ENCODE measurements around the gene TSR3.

DNA sequence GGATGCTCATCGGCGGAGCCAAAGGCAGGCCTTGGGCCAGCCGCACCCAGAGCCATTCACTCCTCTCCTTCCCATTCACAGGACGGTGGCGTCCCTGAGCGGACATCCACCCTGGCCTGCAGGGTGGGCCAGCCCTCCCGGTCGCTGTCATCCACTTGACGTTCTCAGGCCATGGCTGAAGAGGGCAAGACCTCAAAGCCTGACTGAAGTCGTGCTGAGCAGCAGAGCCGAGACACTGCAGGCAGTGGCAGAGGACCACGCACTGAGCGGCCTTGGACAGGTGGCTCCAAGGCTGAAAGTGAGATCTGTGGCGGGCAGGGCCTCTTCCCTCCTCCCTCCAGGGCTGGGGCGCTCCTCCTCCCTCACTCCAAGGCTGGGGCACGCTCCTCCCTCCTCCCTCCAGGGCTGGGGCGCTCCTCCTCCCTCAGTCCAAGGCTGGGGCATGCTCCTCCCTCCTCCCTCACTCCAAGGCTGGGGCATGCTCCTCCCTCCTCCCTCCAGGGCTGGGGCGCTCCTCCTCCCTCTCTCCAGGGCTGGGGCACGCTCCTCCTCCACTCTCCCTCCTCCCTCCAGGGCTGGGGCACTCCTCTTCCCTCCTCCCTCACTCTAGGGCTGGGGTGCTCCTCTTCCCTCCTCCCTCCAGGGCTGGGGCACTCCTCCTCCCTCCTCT lies 24.2 kb upstream of the TSR3 start:
- TF ChIP-seq, protein P1, sequence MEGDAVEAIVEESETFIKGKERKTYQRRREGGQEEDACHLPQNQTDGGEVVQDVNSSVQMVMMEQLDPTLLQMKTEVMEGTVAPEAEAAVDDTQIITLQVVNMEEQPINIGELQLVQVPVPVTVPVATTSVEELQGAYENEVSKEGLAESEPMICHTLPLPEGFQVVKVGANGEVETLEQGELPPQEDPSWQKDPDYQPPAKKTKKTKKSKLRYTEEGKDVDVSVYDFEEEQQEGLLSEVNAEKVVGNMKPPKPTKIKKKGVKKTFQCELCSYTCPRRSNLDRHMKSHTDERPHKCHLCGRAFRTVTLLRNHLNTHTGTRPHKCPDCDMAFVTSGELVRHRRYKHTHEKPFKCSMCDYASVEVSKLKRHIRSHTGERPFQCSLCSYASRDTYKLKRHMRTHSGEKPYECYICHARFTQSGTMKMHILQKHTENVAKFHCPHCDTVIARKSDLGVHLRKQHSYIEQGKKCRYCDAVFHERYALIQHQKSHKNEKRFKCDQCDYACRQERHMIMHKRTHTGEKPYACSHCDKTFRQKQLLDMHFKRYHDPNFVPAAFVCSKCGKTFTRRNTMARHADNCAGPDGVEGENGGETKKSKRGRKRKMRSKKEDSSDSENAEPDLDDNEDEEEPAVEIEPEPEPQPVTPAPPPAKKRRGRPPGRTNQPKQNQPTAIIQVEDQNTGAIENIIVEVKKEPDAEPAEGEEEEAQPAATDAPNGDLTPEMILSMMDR (IDR thresholded peaks at IDR 0.05): no peak
- TF ChIP-seq POLR2AphosphoS5 (IDR thresholded peaks at IDR 0.05; ENCODE audit: insufficient read depth in 1 of 2, low read depth in 1 of 2) (no peak), POLR2A (IDR thresholded peaks at IDR 0.05) (no peak)
